ENCODE data around the gene NREP.

NREP gene

DNA sequence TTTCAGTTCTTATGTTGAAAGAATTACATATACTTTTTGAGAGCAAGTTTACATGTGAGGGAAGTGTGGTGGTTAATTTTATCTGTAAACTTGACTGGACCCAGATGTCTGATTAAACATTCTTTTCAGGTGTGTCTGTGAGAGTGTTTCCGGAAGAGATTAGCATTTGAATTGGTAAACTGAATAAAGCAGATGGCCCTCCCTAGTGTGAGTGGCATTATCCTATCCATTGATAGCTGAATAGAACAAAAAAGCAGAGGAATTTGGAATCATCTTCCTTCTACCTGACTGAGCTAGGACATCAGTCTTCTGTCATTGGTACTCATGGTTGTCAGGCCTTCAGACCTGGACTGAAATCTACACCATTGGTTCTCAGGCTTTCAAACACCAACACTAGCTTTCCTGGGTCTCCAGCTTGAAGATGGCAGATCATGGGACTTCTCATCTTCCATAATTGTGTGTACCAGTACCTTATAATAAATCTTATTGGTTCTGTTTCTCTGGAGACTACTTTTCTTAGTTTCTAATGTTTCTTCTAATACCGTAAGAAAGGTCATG, 36.6 kb downstream of the NREP start:
- TF ChIP-seq, protein P1, sequence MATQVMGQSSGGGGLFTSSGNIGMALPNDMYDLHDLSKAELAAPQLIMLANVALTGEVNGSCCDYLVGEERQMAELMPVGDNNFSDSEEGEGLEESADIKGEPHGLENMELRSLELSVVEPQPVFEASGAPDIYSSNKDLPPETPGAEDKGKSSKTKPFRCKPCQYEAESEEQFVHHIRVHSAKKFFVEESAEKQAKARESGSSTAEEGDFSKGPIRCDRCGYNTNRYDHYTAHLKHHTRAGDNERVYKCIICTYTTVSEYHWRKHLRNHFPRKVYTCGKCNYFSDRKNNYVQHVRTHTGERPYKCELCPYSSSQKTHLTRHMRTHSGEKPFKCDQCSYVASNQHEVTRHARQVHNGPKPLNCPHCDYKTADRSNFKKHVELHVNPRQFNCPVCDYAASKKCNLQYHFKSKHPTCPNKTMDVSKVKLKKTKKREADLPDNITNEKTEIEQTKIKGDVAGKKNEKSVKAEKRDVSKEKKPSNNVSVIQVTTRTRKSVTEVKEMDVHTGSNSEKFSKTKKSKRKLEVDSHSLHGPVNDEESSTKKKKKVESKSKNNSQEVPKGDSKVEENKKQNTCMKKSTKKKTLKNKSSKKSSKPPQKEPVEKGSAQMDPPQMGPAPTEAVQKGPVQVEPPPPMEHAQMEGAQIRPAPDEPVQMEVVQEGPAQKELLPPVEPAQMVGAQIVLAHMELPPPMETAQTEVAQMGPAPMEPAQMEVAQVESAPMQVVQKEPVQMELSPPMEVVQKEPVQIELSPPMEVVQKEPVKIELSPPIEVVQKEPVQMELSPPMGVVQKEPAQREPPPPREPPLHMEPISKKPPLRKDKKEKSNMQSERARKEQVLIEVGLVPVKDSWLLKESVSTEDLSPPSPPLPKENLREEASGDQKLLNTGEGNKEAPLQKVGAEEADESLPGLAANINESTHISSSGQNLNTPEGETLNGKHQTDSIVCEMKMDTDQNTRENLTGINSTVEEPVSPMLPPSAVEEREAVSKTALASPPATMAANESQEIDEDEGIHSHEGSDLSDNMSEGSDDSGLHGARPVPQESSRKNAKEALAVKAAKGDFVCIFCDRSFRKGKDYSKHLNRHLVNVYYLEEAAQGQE (IDR thresholded peaks at IDR 0.05; ENCODE audit: insufficient read depth in 1 of 2, low read depth in 2 of 2, low read length in 2 of 2): no peak
- TF ChIP-seq SIN3A (IDR thresholded peaks at IDR 0.05; ENCODE audit: borderline replicate concordance, insufficient read depth, low read length) (no peak), POLR2AphosphoS5 (IDR thresholded peaks at IDR 0.05; ENCODE audit: low read depth, low read length) (no peak), TAF1 (IDR thresholded peaks at IDR 0.05; ENCODE audit: borderline replicate concordance, insufficient read depth, low read length) (no peak), FOXP2 (optimal IDR thresholded peaks at IDR 0.05; ENCODE audit: borderline replicate concordance, extremely low read depth, extremely low read length, insufficient read depth) (no peak)

DNA sequence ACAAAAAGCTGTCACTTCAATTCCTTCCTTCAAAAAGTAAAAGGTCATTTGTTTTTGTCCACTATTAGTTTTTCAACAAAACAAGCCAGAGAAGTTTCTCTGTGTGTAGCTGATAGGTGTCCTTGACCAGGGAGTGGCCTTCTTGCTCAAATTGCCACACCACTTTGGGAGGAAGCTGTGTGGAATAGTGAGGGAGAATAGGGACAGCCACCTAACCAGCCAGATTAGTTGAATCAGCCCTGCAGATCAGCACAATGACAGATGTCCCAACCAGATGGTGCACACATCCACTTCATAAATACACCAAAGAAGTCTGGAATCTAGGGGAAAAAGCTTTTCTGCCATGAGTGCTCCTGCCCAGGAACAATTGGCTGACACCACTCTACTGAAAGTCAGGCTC, 37.2 kb downstream of the NREP start:
- TF ChIP-seq FOXP2 (optimal IDR thresholded peaks at IDR 0.05; ENCODE audit: borderline replicate concordance, extremely low read depth, extremely low read length, insufficient read depth): no peak
- TF ChIP-seq POLR2AphosphoS5 (IDR thresholded peaks at IDR 0.05; ENCODE audit: low read depth, low read length): no peak
- TF ChIP-seq TAF1 (IDR thresholded peaks at IDR 0.05; ENCODE audit: borderline replicate concordance, insufficient read depth, low read length): no peak
- TF ChIP-seq SIN3A (IDR thresholded peaks at IDR 0.05; ENCODE audit: borderline replicate concordance, insufficient read depth, low read length): no peak
- TF ChIP-seq, protein P1 (IDR thresholded peaks at IDR 0.05; ENCODE audit: insufficient read depth in 1 of 2, low read depth in 2 of 2, low read length in 2 of 2): no peak

DNA sequence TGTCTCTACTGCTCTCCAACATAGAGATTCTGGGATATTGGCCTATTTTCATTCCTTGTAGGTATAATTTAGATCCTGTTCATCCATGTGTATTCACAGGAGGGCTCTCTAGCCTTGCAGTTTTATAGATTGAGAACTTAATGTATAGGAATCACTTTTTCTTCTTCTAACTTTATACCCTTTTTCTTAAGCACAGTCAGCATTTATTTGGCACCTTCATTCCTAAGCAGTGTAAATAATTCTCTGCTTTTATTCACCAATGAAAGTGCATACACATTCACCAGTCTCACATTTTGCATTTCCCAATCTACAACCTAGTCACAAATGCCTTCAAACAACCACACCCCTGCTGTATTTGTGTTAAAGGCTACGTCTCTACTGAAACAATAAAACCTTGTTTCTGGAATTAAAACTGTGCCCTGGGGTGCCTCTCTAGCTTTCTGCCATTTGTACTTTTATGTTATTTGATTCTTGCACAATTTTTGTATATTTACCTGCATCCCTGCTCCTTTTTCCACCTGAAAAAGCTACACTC, 49.3 kb downstream of the NREP start:
- TF ChIP-seq FOXP2 (optimal IDR thresholded peaks at IDR 0.05; ENCODE audit: borderline replicate concordance, extremely low read depth, extremely low read length, insufficient read depth): no peak
- TF ChIP-seq TAF1 (IDR thresholded peaks at IDR 0.05; ENCODE audit: borderline replicate concordance, insufficient read depth, low read length): no peak
- TF ChIP-seq POLR2AphosphoS5 (IDR thresholded peaks at IDR 0.05; ENCODE audit: low read depth, low read length): no peak
- TF ChIP-seq, protein P1 (IDR thresholded peaks at IDR 0.05; ENCODE audit: insufficient read depth in 1 of 2, low read depth in 2 of 2, low read length in 2 of 2): no peak
- no peak for TF ChIP-seq SIN3A (IDR thresholded peaks at IDR 0.05; ENCODE audit: borderline replicate concordance, insufficient read depth, low read length)

DNA sequence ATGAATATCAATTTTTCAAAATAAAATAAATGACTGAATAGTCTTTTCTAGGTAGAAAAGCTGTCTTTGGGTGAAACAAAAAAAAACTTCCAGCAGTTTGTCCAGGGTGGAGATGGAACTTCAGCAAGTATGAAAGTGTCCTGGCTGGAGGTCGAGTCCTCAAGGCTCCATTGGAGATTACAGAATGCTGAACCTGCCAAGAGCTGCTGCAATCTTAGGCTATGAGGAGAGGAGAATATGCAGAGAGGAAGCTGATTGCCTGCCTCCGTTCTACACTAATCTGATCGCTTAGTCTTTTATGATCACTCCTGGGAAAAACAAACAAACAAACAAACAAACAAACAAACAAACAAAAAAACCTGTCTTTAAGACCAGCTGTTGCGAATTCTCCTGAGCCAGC, 50.6 kb downstream of the NREP start:
- TF ChIP-seq FOXP2 (optimal IDR thresholded peaks at IDR 0.05; ENCODE audit: borderline replicate concordance, extremely low read depth, extremely low read length, insufficient read depth): no peak
- no peak for TF ChIP-seq TAF1 (IDR thresholded peaks at IDR 0.05; ENCODE audit: borderline replicate concordance, insufficient read depth, low read length)
- TF ChIP-seq POLR2AphosphoS5 (IDR thresholded peaks at IDR 0.05; ENCODE audit: low read depth, low read length): no peak
- TF ChIP-seq, protein P1 (IDR thresholded peaks at IDR 0.05; ENCODE audit: insufficient read depth in 1 of 2, low read depth in 2 of 2, low read length in 2 of 2): no peak
- no peak for TF ChIP-seq SIN3A (IDR thresholded peaks at IDR 0.05; ENCODE audit: borderline replicate concordance, insufficient read depth, low read length)

Measured in PFSK-1 (cell line).